DND-41 (cell line): ENCODE data around the gene EXOSC7.

Experiments
- ATAC-seq: fragments of 200-7000 bp; cut with Tn5 transposase; 3 replicates; pipeline ENCODE4 v1.9.1; 2021; ENCODE audit warnings: low read depth; ENCODE audit not compliant: insufficient read depth
- DNase-seq: peaks from one replicate; pipeline ENCODE4 v3.0.0-alpha.2; 2020
- H2AFZ ChIP-seq: 2 replicates; pipeline ENCODE4 v1.6.0; 2012; ENCODE audit warnings: low read depth, low read length
- H3K27ac ChIP-seq: 2 replicates; pipeline ENCODE4 v1.5.1; 2012; ENCODE audit warnings: low read length, inconsistent platforms
- H3K27me3 ChIP-seq: fragments of 200-600 bp; sonication (generic); 2 replicates; pipeline ENCODE4 v1.6.0; 2012; ENCODE audit warnings: low read length, mild to moderate bottlenecking, inconsistent platforms; ENCODE audit not compliant: insufficient read depth, poor library complexity
- H3K36me3 ChIP-seq: 2 replicates; pipeline ENCODE4 v1.5.1; 2012; ENCODE audit warnings: low read length, inconsistent platforms; ENCODE audit not compliant: insufficient read depth
- H3K4me1 ChIP-seq: 2 replicates; pipeline ENCODE4 v1.5.1; 2012; ENCODE audit warnings: mild to moderate bottlenecking, low read length; ENCODE audit not compliant: insufficient read depth
- H3K4me2 ChIP-seq: 2 replicates; pipeline ENCODE4 v1.6.0; 2012; ENCODE audit warnings: mild to moderate bottlenecking, moderate library complexity, low read length, inconsistent platforms; ENCODE audit not compliant: insufficient read depth
- H3K4me3 ChIP-seq, 2 experiments: fragments of 200-600 bp in 1 of 2; shearing (Covaris generic) in 1 of 2; 2 replicates each; pipeline ENCODE4 v1.5.1; 2012 to 2016; ENCODE audit warnings: inconsistent platforms in 2 of 2, low read length in 2 of 2, mild to moderate bottlenecking in 2 of 2, low read depth in 1 of 2, moderate library complexity in 1 of 2
- H3K79me2 ChIP-seq: 2 replicates; pipeline ENCODE4 v1.6.0; 2012; ENCODE audit warnings: low read length, inconsistent platforms; ENCODE audit not compliant: insufficient read depth
- H3K9ac ChIP-seq: 2 replicates; pipeline ENCODE4 v1.6.0; 2012; ENCODE audit warnings: low read depth, mild to moderate bottlenecking, inconsistent platforms, low read length, moderate library complexity
- H3K9me3 ChIP-seq: 2 replicates; pipeline ENCODE4 v1.5.1; 2012; ENCODE audit warnings: low read length, moderate library complexity, mild to moderate bottlenecking, inconsistent platforms; ENCODE audit not compliant: insufficient read depth, severe bottlenecking
- H4K20me1 ChIP-seq: 2 replicates; pipeline ENCODE4 v1.6.0; 2012; ENCODE audit warnings: low read length; ENCODE audit not compliant: insufficient read depth
- CTCF ChIP-seq: IDR thresholded peaks from 2 replicates; pipeline ENCODE4 v1.5.1; 2012; ENCODE audit warnings: borderline replicate concordance, low read length, moderate library complexity, mild to moderate bottlenecking; ENCODE audit not compliant: poor library complexity, severe bottlenecking; ENCODE audit errors: extremely low read depth
- EZH2 ChIP-seq: IDR thresholded peaks from 3 replicates; pipeline ENCODE4 v1.6.1; 2012; ENCODE audit warnings: borderline replicate concordance, low read depth, mild to moderate bottlenecking, moderate library complexity, low read length, inconsistent platforms; ENCODE audit not compliant: severe bottlenecking

Gene EXOSC7

GRCh38 chr3:44957986-44958385, 18.1 kb upstream of the EXOSC7 start:
- Histone ChIP-seq H3K79me2 (peaks cover 24% of the 10 kb centered on the region), H4K20me1 (peaks cover 25% of the 10 kb centered on the region), H3K4me1 (no peaks in the 10 kb centered on the region), H3K9ac (no peak overlapping the region), H3K4me3 (no peak overlapping the region), H3K36me3 (peaks cover 46% of the 10 kb centered on the region), H2AFZ (no peak overlapping the region), H3K27ac (no peak overlapping the region), H3K27me3 (no peaks in the 10 kb centered on the region), H3K4me2 (no peak overlapping the region), H3K9me3 (no peaks in the 10 kb centered on the region)
- ATAC-seq = no peak
- no peak for DNase-seq
- no peak for TF ChIP-seq CTCF
- no peak for TF ChIP-seq EZH2

DNA sequence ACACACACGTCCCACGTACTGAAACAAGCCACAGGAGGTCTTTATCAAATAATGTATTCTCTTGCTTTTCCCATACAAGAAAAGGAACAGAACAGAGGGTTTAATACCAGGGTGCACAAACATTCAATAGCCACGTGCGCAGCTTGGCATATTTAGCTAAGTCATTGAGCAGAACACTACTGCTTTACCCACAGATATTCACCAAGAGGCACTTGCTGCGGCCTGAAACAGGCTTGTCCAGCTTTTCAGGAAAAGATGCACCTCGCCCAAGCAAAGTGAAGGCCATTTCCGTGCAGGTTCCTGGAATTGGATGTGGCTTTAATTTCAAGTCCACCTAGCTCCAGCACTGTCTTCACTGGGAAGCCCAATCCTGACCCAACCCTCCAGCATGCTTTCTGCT, 17.7 kb upstream of the EXOSC7 start:
- no peak overlapping the region for H3K4me2 ChIP-seq
- H4K20me1 ChIP-seq = peaks cover 27% of the 10 kb centered on the region
- no peaks in the 10 kb centered on the region for H3K27me3 ChIP-seq
- no peaks in the 10 kb centered on the region for H3K4me1 ChIP-seq
- H3K9ac ChIP-seq = no peak overlapping the region
- H2AFZ ChIP-seq = no peak overlapping the region
- peaks cover 42% of the 10 kb centered on the region for H3K36me3 ChIP-seq
- no peaks in the 10 kb centered on the region for H3K9me3 ChIP-seq
- DNase-seq (no peak), ATAC-seq (no peak)
- no peak overlapping the region for H3K27ac ChIP-seq
- H3K79me2 ChIP-seq = peaks cover 28% of the 10 kb centered on the region
- no peak overlapping the region for H3K4me3 ChIP-seq
- TF ChIP-seq EZH2 (no peak), CTCF (no peak)

DNA sequence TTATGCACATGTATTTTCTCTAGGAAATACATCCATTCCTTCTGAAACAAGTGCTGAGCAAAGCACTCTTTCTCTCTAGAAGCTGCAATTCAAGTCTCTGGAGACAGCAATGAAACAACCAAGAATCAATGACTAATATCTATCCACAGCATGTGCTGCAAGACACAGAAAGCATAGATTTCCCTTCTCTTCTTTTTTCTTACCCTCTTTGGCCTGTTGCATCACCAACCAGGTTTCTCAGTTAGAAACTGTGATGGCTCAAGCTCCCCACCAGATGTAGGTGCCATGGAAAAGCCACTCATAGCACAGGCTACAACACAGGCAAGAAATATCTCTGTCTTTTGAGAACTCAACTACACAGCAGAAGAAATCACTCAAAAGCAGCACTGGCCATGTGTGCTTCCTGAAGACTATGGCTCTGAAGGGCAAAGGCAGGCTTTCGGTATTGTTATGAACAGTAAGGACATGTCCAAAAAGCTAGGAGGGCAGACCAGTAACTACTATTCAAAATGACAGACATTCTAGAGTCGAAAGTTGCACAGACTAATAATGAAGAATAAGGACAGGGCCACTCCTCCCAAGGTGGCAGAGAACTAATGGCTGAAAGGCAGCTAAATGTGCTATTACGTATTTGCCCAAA, 15.5 kb upstream of the EXOSC7 start:
- Histone ChIP-seq H3K4me2 (no peak overlapping the region), H3K4me1 (no peaks in the 10 kb centered on the region), H3K9me3 (no peaks in the 10 kb centered on the region), H3K36me3 (peaks cover 28% of the 10 kb centered on the region), H4K20me1 (peaks cover 44% of the 10 kb centered on the region), H2AFZ (no peak overlapping the region), H3K27ac (no peak overlapping the region), H3K27me3 (no peaks in the 10 kb centered on the region), H3K79me2 (peaks cover 49% of the 10 kb centered on the region), H3K4me3 (no peak overlapping the region), H3K9ac (no peak overlapping the region)
- DNase-seq = no peak
- no peak for ATAC-seq
- TF ChIP-seq CTCF (no peak), EZH2 (no peak)
